Mesodermal cell (in vitro differentiated cells): ENCODE measurements around the gene RSPH1.
A peak's percentile ranks its signal among the peaks of the same experiment; 100 is the strongest.

ENCODE experiments used
- H3K27ac ChIP-seq: 2 replicates; pipeline ENCODE4 v1.7.0; 2013; ENCODE audit warnings: mild to moderate bottlenecking, low read depth, low read length, moderate library complexity; ENCODE audit not compliant: severe bottlenecking
- H3K36me3 ChIP-seq: 2 replicates; pipeline ENCODE4 v1.7.1; 2013; ENCODE audit warnings: mild to moderate bottlenecking, low read length, moderate library complexity; ENCODE audit not compliant: control insufficient read depth, insufficient read depth
- H3K4me1 ChIP-seq: one replicate; pipeline ENCODE4 v1.7.1; 2013; ENCODE audit warnings: mild to moderate bottlenecking, low read length; ENCODE audit not compliant: insufficient read depth, control insufficient read depth, poor library complexity, severe bottlenecking
- H3K4me3 ChIP-seq: 2 replicates; pipeline ENCODE4 v1.7.0; 2013; ENCODE audit warnings: low read length, control low read depth, mild to moderate bottlenecking; ENCODE audit not compliant: insufficient read depth, poor library complexity, severe bottlenecking; ENCODE audit errors: extremely low read depth
- H3K9me3 ChIP-seq: 2 replicates; pipeline ENCODE4 v1.7.1; 2013; ENCODE audit warnings: mild to moderate bottlenecking, low read length, moderate library complexity; ENCODE audit not compliant: control insufficient read depth
- WGBS, 2 experiments: methylation state at CpG; one replicate each; pipeline ENCODE4 v1.1.5; 2013; ENCODE audit warnings: missing lambda C conversion rate in 2 of 2; ENCODE audit not compliant: insufficient coverage in 2 of 2; 5-methylcytosine and 5-hydroxymethylcytosine counted together

Gene RSPH1

DNA sequence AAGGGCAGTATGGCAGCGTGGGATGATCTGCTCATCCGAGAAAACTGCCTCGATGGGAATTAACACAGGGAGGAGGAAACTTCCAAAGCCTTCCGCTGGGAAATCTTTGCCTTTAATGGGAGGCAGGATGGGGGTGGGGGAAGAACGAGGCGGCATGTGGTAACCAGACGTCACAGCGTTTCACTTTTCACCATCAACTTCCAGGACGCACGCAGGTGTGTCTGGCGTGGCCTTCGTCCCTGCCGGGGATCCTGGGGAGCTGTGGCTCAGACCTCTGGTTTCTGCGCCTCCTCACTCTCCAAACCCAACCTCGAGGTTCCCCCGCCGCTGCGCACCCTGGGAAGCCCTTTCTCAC, 282 bp downstream of the RSPH1 start:
- Histone ChIP-seq H3K27ac (no peak overlapping the region), H3K4me3 (peak overlapping the region; percentile 55), H3K9me3 (no peaks in the 10 kb centered on the region), H3K36me3 (no peaks in the 10 kb centered on the region), H3K4me1 (no peaks in the 10 kb centered on the region)
- 7 to 8% methylated on average over 9 to 15 of the region's 18 CpGs for WGBS, 2 experiments

DNA sequence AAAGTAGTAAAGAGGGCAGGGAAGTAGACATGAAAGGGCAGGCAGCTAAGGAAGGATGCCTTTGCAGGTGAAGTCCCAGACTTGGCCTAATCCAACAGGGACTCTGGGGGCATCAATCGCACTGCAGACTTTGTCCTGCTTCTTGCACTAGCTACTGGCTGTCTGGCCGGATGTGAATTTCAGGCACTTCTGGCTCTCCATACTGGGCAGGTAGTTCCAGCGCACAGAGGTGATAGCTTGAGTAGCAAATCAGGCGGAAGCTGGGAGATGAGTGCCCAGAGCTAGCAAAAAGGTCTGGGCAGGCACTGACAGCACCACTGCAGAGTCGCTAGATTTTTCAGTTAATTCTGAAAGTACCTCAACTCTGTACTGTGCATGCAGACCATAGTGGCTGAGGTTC, 997 bp downstream of the RSPH1 start:
- Histone ChIP-seq H3K27ac (no peak overlapping the region), H3K9me3 (no peaks in the 10 kb centered on the region), H3K4me1 (no peaks in the 10 kb centered on the region), H3K36me3 (no peaks in the 10 kb centered on the region), H3K4me3 (no peak overlapping the region)
- 90 to 93% methylated on average over 5 of the region's 5 CpGs for WGBS, 2 experiments

DNA sequence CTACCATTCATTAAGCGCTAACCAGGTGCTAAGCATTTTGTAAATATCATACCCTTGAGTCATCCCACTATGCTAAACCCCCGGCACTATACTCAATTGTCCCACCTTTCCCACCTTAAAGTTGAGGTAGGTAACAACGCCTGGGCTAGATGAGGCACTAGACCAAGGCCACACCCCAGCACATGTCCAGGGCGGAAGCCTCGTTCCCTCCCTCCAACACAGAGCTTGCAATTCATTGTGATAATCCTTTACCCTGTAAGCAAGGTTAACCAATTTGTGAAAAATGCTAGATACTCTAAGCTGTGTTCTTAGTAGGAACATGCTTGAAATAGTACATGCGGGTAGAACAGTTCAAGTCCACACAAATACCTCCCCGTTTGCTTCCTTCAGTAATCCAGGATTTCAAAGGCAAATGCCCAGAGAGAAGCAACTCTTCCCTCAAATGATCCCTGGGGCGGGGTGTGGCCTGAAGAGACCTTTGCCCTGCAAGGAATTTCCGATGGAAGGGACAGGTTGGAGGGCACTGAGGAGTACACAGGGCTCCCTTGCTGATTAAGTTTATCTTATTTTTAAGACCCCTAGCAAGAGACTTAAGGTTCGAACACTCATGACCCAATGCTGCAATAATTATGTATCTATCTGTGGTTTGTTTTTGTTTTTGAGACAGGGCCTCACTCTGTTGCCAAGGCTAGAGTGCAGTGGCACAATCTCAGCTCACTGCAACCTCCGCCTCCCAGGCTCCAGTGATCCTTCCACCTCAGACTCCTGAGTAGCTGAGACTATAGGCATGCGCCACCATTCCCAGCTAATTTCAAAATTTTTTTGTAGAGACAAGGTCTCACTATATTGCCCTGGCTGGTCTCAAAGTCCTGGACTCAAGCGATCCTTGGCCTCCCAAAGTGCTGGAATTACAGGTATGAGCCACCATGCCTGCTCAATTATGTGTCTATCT, 2.6 kb downstream of the RSPH1 start:
- 82 to 87% methylated on average over 4 to 8 of the region's 13 CpGs for WGBS, 2 experiments
- H3K4me3 ChIP-seq, result no peak overlapping the region
- H3K27ac ChIP-seq, result no peak overlapping the region
- H3K36me3 ChIP-seq, result no peaks in the 10 kb centered on the region
- H3K4me1 ChIP-seq, result no peaks in the 10 kb centered on the region
- no peaks in the 10 kb centered on the region for H3K9me3 ChIP-seq

DNA sequence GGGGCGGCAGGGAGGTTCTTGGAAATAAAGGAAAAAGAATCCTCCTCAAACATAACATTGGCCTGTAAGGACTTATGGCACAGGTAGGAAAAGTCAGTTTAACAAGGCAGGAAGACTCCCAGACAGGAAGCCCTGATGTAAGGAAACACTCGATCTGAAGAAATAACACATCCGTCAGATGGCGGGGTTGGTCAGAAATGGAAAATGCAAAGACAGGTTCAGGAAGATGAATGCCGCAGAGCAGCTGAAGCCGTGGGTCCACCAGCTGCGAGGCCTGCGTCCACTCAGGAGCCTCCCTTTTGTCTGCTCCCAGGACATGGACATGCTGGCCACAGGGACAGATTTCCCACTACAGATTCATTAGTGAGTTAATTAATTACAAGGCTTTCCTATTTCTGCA, 3.8 kb downstream of the RSPH1 start:
- 91 to 94% methylated on average over 6 to 7 of the region's 8 CpGs for WGBS, 2 experiments
- no peaks in the 10 kb centered on the region for H3K4me1 ChIP-seq
- no peaks in the 10 kb centered on the region for H3K36me3 ChIP-seq
- H3K4me3 ChIP-seq, result no peak overlapping the region
- no peaks in the 10 kb centered on the region for H3K9me3 ChIP-seq
- H3K27ac ChIP-seq, result no peak overlapping the region

DNA sequence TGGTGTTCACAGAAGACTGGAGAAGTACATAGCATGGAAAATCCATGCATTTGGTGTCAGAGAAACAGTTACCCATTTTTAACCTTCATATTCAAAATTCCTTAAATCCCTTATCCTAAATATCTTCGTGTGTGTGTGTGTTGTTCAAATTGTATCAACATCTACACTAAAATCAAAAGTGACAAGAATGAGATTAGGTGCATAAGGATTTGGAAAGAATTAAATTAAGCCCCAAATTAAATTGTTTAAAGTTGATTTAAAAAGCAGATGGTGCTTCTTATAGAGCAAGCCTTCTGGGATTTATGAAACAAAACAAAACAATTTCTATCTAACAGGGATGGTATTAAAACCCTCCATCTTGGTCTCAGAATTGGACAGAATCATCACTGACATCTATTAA, 4.7 kb downstream of the RSPH1 start:
- Histone ChIP-seq H3K4me1 (no peaks in the 10 kb centered on the region), H3K9me3 (no peaks in the 10 kb centered on the region), H3K36me3 (no peaks in the 10 kb centered on the region), H3K4me3 (no peak overlapping the region), H3K27ac (no peak overlapping the region)
- WGBS, 2 experiments, result no CpG with 5 or more reads among the region's 1 CpG

DNA sequence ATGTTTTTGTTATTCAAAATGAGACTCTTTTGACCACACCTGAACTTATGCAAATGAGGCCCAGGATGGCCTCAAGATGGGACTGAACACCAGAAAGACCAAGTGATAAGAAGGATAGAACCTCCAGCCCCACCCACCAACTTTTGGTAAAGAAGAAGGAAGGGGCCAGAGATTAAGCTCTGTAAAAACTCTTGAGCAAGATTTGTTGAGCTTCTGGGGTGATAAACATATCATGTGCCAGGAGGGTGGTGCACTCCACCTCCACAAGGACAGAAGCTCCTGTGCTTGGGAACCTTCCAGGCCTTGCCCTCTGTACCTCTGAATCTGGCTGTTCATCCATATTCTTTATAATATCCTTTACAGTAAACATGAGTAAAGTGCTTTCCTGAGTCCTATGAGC, 5.3 kb downstream of the RSPH1 start:
- Histone ChIP-seq H3K4me1 (no peaks in the 10 kb centered on the region), H3K27ac (no peak overlapping the region), H3K36me3 (no peaks in the 10 kb centered on the region), H3K9me3 (no peaks in the 10 kb centered on the region), H3K4me3 (no peak overlapping the region)

DNA sequence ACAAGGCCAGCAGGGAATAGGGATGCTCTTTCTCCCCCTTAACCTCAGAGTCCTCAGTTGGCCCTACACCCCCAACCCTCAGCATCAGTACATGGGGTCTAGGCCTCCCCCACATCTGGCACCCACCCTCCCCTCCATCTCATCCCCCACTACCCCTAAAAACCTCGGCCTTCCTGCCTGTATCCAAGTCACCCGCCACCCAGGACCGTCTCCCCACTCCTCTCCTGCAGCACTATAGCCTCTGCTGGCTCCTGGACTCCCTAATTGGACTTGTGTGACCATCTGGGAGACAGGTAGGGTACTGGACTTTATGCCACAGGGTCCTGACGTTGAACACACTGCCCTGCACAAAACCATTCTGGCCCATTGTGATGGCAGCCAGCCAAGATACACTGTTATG, 6.0 kb downstream of the RSPH1 start:
- Histone ChIP-seq H3K4me1 (no peaks in the 10 kb centered on the region), H3K27ac (no peak overlapping the region), H3K4me3 (no peak overlapping the region), H3K9me3 (no peaks in the 10 kb centered on the region), H3K36me3 (no peaks in the 10 kb centered on the region)
- 83% methylated on average over 2 of the region's 4 CpGs; no CpG with 5 or more reads in 1 of the 2 experiments for WGBS, 2 experiments

DNA sequence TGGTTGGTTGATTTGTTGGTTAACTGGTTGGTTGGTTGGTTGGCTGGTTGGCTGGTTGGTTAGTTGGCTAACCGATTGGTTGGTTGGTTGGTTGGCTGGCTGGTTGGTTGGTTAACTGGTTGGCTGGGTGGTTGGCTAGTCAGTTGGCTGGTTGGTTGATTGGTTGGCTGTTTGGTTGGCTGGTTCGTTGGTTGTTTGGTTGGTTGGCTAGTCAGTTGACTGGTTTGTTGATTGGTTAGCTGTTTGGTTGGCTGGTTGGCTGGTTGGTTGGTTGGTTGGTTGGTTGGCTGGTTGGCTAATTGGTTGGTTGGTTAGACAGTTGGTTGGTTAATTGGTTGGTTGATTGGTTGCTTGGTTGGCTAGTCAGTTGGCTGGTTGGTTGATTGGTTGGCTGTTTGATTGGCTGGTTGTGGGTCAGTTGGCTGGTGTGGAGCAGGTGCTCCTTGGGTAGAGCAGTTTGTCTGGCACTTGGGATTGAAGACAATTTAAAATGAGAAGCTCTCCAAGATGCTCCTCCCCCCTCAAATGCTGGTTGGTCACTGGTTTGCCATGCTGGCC, 6.9 kb downstream of the RSPH1 start:
- H3K4me3 ChIP-seq, result no peak overlapping the region
- no peaks in the 10 kb centered on the region for H3K36me3 ChIP-seq
- H3K27ac ChIP-seq, result no peak overlapping the region
- H3K9me3 ChIP-seq, result no peaks in the 10 kb centered on the region
- WGBS, 2 experiments, result 13% methylated on average over 1 of the region's 2 CpGs; no CpG with 5 or more reads in 1 of the 2 experiments
- no peaks in the 10 kb centered on the region for H3K4me1 ChIP-seq

DNA sequence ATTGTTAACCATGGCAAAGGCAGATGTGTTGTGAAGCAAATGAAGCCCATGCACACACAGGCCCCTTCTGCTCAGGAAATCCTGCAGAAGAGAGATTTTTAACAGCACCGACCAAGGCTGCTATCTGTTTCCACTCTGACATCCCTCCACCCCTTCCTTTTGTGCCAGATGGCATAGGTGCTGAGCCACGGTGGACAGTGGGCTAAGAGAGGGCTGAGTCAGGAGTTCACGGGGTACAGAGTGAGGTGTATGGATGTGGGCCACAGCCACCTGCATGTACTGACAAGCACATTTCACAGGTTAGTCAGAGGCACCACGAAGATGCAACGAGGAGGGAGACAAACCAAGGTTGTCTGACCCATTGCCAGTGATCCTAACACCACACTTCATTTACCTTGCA, 9.5 kb downstream of the RSPH1 start:
- Histone ChIP-seq H3K4me1 (no peaks in the 10 kb centered on the region), H3K36me3 (no peaks in the 10 kb centered on the region), H3K4me3 (no peak overlapping the region), H3K27ac (no peak overlapping the region), H3K9me3 (no peaks in the 10 kb centered on the region)
- WGBS, 2 experiments, result 90 to 95% methylated on average over 2 to 3 of the region's 5 CpGs

DNA sequence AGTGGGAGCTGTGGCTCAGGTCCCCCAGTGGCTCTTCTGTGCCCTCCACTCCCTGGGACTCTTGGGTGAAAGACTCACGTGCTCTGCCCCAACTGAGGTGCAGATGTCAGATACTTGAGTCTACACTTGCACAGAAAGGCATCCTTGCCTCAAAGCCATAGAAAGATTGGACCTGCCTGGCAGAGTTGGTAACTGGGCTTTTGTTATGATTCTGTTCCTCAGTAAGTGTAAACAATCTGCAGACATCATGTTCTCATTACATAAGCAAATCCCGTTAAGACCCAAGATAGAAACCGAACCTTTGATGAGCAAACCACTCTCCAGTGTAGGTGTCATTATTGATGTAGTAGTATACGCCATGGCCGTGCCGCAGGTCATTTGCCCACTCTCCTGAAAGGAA, 10.0 kb downstream of the RSPH1 start:
- Histone ChIP-seq H3K9me3 (no peaks in the 10 kb centered on the region), H3K4me1 (no peaks in the 10 kb centered on the region), H3K36me3 (no peaks in the 10 kb centered on the region), H3K27ac (no peak overlapping the region), H3K4me3 (no peak overlapping the region)
- 90 to 93% methylated on average over 2 to 5 of the region's 6 CpGs for WGBS, 2 experiments

DNA sequence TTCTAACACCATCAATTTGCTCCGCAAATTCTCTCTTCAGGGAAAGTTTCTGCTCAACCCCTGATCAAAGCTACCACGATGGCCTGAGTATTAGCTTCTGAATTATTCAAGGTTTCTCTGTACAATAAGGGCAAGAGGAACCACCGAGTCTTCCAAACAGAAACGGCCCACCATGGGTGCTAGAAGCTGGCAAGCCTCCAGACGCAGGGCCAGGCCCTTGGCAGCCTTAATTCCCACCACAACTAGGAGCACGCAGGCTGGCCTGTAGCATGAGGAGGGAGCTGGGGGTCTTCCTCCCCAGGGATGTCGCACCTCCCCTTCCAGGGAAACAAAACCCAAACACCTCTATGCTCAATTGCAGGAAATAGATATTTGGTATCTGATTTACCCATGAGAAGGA, 11.1 kb downstream of the RSPH1 start:
- Histone ChIP-seq H3K4me1 (no peaks in the 10 kb centered on the region), H3K36me3 (no peaks in the 10 kb centered on the region), H3K4me3 (no peak overlapping the region), H3K27ac (no peak overlapping the region), H3K9me3 (no peaks in the 10 kb centered on the region)
- WGBS, 2 experiments, result 73 to 91% methylated on average over 3 to 4 of the region's 7 CpGs
